ENCODE results near the gene MMD2. TPM values are rescaled to one million over a fixed set of nuclear protein-coding genes. Genes with fewer than 3 reads are reported as not detected.

Gene MMD2
- total RNA-seq, 1 donor from 2014 or later, result not detected

DNA sequence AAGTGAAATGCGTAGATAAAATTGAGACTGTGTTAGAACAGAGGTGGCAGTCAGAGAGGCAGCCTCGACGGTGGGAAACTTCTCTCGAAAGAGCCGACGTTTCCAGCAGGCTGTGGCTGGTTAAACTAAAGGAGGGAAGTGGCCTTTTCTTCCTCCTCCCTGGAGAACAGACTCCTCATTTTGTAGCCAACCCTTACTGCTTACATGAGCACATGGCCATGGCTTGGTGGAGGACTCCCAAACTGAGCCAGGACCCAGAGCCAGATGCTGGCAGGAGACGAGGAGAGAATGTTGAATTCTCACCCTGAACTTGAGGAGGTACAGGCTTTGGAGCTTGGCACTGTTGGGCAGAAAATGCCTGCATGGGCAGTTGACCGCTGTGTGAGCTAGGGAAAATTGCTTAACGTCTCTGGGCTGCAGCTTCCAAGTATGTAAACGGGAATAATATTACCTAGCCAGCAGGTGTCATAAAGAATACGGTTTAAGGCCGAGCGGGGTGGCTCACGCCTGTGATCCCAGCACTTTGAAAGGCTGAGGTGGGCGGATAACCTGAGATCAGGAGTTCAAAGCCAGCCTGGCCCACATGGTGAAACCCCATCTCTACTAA, 24.5 kb downstream of the MMD2 start:
- H3K36me3 ChIP-seq (ENCODE audit: insufficient read depth, low read length), result no peaks in the 10 kb centered on the region
- H3K9ac ChIP-seq (ENCODE audit: low read length), result no peak overlapping the region
- H3K4me2 ChIP-seq (ENCODE audit: low read length), result no peak overlapping the region
- TF ChIP-seq CTCF (IDR thresholded peaks at IDR 0.05; ENCODE audit: insufficient read depth, low read depth, low read length), result no peak
- TF ChIP-seq EZH2 (IDR thresholded peaks at IDR 0.05; ENCODE audit: insufficient read depth, low read length), result no peak
- no peaks in the 10 kb centered on the region for H3K27me3 ChIP-seq (ENCODE audit: insufficient read depth, low read length)
- Mint-ChIP-seq H3K4me1 (ENCODE audit: low read depth, unreplicated experiment) (no peaks in the 10 kb centered on the region), H3K9me3 (ENCODE audit: unreplicated experiment) (no peaks in the 10 kb centered on the region), H3K4me3 (ENCODE audit: unreplicated experiment) (no peak overlapping the region), H3K27ac (ENCODE audit: unreplicated experiment) (no peak overlapping the region), H3K27me3 (ENCODE audit: low read depth, unreplicated experiment) (no peaks in the 10 kb centered on the region), H3K36me3 (ENCODE audit: low read depth, unreplicated experiment) (no peaks in the 10 kb centered on the region)
- H3K9me3 ChIP-seq (ENCODE audit: insufficient read depth, low read depth, low read length), result no peaks in the 10 kb centered on the region
- DNase-seq (ENCODE audit: low read depth) (no peak), FAIRE-seq (no peak)
- H4K20me1 ChIP-seq (ENCODE audit: insufficient read depth, low read length), result no peaks in the 10 kb centered on the region
- no peak overlapping the region for H2AFZ ChIP-seq (ENCODE audit: low read depth, low read length)
- no peaks in the 10 kb centered on the region for H3K4me1 ChIP-seq (ENCODE audit: insufficient read depth, low read length)
- no peak overlapping the region for H3K27ac ChIP-seq (ENCODE audit: low read depth, low read length)
- no peak overlapping the region for H3K4me3 ChIP-seq (ENCODE audit: insufficient read depth, low read depth, low read length)
- no peaks in the 10 kb centered on the region for H3K79me2 ChIP-seq (ENCODE audit: insufficient read depth, low read length)

- no peak overlapping the region for H3K4me2 ChIP-seq (ENCODE audit: low read length)
- TF ChIP-seq EZH2 (IDR thresholded peaks at IDR 0.05; ENCODE audit: insufficient read depth, low read length) (no peak), CTCF (IDR thresholded peaks at IDR 0.05; ENCODE audit: insufficient read depth, low read depth, low read length) (no peak)
- H3K27me3 ChIP-seq (ENCODE audit: insufficient read depth, low read length), result peaks cover 3% of the 10 kb centered on the region
- H3K36me3 ChIP-seq (ENCODE audit: insufficient read depth, low read length), result no peaks in the 10 kb centered on the region
- H3K4me1 ChIP-seq (ENCODE audit: insufficient read depth, low read length), result no peaks in the 10 kb centered on the region
- H2AFZ ChIP-seq (ENCODE audit: low read depth, low read length), result no peak overlapping the region
- no peaks in the 10 kb centered on the region for H4K20me1 ChIP-seq (ENCODE audit: insufficient read depth, low read length)
- H3K9me3 ChIP-seq (ENCODE audit: insufficient read depth, low read depth, low read length), result no peaks in the 10 kb centered on the region
- H3K9me3 Mint-ChIP-seq (ENCODE audit: unreplicated experiment), result no peaks in the 10 kb centered on the region
- H3K27me3 Mint-ChIP-seq (ENCODE audit: low read depth, unreplicated experiment), result peaks cover 4% of the 10 kb centered on the region
- H3K4me3 Mint-ChIP-seq (ENCODE audit: unreplicated experiment), result no peak overlapping the region
- no peaks in the 10 kb centered on the region for H3K79me2 ChIP-seq (ENCODE audit: insufficient read depth, low read length)
- DNase-seq (ENCODE audit: low read depth) (no peak), FAIRE-seq (no peak)
- H3K27ac ChIP-seq (ENCODE audit: low read depth, low read length), result no peak overlapping the region
- H3K36me3 Mint-ChIP-seq (ENCODE audit: low read depth, unreplicated experiment), result no peaks in the 10 kb centered on the region
- H3K4me3 ChIP-seq (ENCODE audit: insufficient read depth, low read depth, low read length), result no peak overlapping the region
- no peak overlapping the region for H3K27ac Mint-ChIP-seq (ENCODE audit: unreplicated experiment)
- no peaks in the 10 kb centered on the region for H3K4me1 Mint-ChIP-seq (ENCODE audit: low read depth, unreplicated experiment)
- no peak overlapping the region for H3K9ac ChIP-seq (ENCODE audit: low read length)
These were observed 27.0 kb downstream of the MMD2 start for GRCh38 chr7:4931943-4932342.

DNA sequence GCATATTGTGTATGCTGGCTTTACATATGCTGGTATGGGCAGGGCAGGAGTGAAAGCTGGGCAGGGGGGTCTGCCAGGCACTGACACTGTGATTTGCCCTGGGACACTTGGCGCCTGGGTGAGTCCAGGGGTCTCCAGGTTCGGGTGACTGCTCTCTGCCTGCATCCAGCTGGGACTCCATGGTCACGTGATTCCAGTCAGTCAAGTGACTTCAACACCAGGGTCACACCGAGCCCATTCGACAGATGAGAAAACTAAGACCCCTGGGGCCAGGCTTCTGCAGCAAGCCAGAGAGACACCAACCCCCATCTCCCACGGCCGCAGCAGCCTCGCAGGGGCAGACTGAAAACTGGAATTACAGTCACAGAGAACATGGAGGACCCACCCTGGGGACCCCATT, 30.0 kb downstream of the MMD2 start:
- no peaks in the 10 kb centered on the region for H3K4me1 Mint-ChIP-seq (ENCODE audit: low read depth, unreplicated experiment)
- H3K27me3 Mint-ChIP-seq (ENCODE audit: low read depth, unreplicated experiment), result peaks cover 17% of the 10 kb centered on the region
- Histone ChIP-seq H3K27ac (ENCODE audit: low read depth, low read length) (no peak overlapping the region), H3K4me3 (ENCODE audit: insufficient read depth, low read depth, low read length) (no peak overlapping the region), H3K79me2 (ENCODE audit: insufficient read depth, low read length) (no peaks in the 10 kb centered on the region), H3K36me3 (ENCODE audit: insufficient read depth, low read length) (no peaks in the 10 kb centered on the region), H2AFZ (ENCODE audit: low read depth, low read length) (no peak overlapping the region), H3K9me3 (ENCODE audit: insufficient read depth, low read depth, low read length) (no peaks in the 10 kb centered on the region), H3K27me3 (ENCODE audit: insufficient read depth, low read length) (peaks cover 3% of the 10 kb centered on the region), H3K9ac (ENCODE audit: low read length) (no peak overlapping the region), H3K4me1 (ENCODE audit: insufficient read depth, low read length) (no peaks in the 10 kb centered on the region), H3K4me2 (ENCODE audit: low read length) (no peak overlapping the region), H4K20me1 (ENCODE audit: insufficient read depth, low read length) (no peaks in the 10 kb centered on the region)
- H3K36me3 Mint-ChIP-seq (ENCODE audit: low read depth, unreplicated experiment), result no peaks in the 10 kb centered on the region
- no peak for TF ChIP-seq CTCF (IDR thresholded peaks at IDR 0.05; ENCODE audit: insufficient read depth, low read depth, low read length)
- TF ChIP-seq EZH2 (IDR thresholded peaks at IDR 0.05; ENCODE audit: insufficient read depth, low read length), result no peak
- FAIRE-seq, result no peak
- no peak for DNase-seq (ENCODE audit: low read depth)
- H3K4me3 Mint-ChIP-seq (ENCODE audit: unreplicated experiment), result no peak overlapping the region
- H3K27ac Mint-ChIP-seq (ENCODE audit: unreplicated experiment), result no peak overlapping the region
- H3K9me3 Mint-ChIP-seq (ENCODE audit: unreplicated experiment), result no peaks in the 10 kb centered on the region
